ENCODE measurements around the gene TRRAP.
"Not testable (repeated sequence)": the region's sequence is repeated elsewhere in the genome, so short reads cannot be mapped to it uniquely, and the experiment has no call there.

The TRRAP gene

GRCh38 chr7:98866765-98867164 lies 11.6 kb upstream of the TRRAP start:
- no peak for DNase-seq

DNA sequence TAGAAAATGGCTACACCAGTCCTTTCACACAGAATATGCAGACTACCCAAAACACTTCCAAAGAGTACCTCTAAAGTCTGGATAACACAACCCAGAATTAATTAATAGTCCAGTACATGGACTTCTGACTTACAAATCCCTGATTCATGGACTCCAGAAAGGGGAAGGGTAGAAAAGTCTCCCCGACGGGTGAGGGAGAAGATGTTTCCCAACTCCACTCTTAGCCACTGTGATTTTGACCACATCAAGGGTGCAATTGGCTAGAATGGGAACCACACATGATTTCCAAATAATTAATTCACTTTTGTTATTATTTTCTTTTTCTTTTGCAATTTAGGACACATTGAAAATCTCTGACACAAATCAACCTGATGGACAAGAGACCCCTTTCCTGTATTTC lies 9.9 kb upstream of the TRRAP start:
- DNase-seq: no peak

- DNase-seq: no peak
Measured at GRCh38 chr7:98869027-98869596, 9.2 kb upstream of the TRRAP start.

- no peak for DNase-seq
Measured at GRCh38 chr7:98869597-98870120, 8.7 kb upstream of the TRRAP start, which contains the start of gene TMEM130. TSS of gene TMEM130 (minus strand) at chr7:98870014. CDS start at chr7:98869861, 153 bp downstream.

GRCh38 chr7:98870121-98870651 lies 8.1 kb upstream of the TRRAP start:
- peak; percentile 53 for DNase-seq

DNA sequence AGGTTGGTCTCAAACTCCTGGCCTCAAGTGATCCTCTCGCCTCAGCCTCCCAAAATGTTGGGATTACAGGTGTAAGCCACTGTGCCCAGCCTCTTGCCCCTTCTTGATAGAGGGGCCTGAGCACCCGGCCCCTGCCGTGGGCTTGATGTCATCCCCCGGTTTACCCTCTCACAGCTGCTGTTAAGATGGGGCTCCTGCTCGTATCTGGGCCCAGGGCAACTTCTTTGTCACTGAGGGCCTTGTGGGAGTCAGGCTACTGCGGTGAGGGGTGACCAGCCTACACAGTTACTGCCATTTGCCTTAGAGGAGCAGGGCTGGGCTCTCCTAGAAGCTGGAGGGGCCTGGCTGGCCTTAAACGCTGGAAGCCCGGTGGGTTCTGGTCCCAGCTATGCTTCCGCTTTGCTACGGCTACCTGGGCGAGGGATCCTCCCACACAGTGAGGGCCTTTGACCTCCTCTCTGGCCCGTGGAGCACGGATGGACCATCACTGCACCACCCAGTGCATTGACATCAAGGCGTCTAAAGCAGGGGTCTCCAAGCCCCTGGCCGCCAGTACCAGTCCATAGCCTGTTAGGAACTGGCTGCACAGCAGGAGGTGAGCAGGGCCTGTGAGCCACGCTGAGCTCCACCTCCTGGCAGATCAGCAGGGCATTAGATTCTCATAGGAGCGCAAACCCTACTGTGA lies 7.4 kb upstream of the TRRAP start:
- no peak for DNase-seq

DNA sequence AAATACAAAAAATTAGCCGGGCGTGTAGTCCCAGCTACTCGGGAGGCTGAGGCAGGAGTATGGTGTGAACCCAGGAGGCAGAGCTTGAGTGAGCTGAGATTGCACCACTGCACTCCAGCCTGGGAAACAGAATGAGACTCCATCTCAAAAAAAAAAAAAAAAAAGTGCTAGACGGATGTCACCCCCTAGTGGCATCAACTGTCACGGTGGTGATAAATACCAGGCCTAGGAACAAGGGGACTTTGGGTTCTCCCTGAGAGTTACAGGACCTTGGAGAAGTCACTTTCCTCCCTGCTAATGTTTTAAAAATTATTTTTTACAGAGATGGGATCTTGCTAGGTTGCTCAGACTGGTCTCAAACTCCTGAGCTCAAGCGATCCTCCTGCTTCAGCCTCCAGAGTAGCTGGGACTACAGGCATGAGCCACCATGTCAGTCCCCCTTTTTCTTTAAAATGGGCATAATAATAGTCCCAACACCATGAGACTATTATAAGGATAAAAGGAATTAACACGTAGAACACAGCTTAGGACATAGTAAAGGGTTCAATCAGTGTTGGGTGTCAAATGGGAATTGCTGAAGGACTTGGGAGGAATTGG lies 5.9 kb upstream of the TRRAP start:
- no peak for DNase-seq

- not testable (repeated sequence) for DNase-seq
Measured at GRCh38 chr7:98873610-98874009, 4.7 kb upstream of the TRRAP start.

GRCh38 chr7:98874942-98875341 lies 3.4 kb upstream of the TRRAP start:
- DNase-seq: no peak

- no peak for DNase-seq
Measured at GRCh38 chr7:98875501-98875900, 2.8 kb upstream of the TRRAP start.

DNA sequence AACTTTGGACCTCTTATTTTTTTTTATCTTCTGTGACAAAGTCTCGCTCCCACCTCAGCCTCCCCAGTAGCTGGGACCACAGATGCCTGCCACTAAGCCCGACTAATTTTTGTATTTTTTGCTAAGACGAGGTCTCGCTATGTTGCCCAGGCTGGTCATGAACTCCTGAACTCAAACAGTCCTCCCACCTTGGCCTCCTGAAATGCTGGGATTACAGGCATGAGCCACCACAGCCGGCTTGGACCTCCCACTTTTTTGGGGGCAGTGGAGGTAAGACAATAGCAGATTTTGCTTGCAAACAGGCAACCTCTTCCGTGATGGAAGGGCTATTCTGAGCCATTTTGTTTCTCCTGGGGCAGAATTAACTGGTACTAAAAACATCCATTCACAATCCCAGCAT lies 1.2 kb upstream of the TRRAP start:
- DNase-seq: no peak

GRCh38 chr7:98877692-98878364 lies 504 bp upstream of the TRRAP start:
- DNase-seq: no peak

DNA sequence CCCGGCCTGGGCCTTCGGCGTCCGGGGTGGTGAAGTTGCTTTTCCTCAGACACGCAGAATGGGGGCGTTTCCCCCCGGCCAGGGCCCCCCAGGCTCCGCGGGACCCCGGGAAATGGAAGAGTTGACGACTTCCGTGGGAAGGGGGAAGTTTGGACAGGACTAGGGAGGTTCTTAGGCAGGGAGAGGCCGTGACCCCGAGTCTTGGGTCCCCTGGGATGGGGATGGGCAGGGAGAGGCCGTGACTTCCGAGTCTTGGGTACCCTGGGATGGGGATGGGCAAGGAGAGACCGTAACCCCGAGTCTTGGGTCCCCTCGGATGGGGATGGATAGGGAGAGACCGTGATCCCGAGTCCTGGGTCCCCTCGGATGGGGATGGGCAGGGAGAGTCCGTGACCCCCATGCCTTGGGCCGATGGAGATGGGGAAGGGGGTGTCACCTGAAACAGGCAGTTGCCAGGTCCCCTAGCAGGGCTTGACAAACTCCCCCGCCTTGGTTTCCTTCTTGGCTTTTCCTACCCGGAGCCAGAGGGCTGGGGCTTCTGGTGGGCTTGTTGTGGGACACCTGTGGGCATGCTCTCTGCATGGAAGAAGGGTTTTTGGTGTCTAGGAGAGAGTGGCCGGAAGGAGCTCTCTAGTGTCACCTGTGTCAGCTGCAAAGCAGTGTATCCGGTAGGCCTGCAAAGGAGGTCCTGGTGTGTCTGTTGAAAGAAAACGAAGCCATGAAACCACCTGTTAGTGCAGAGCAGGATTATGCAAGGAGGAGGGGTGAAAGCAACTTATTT lies 1.1 kb downstream of the TRRAP start:
- DNase-seq: peak; percentile 60

DNA sequence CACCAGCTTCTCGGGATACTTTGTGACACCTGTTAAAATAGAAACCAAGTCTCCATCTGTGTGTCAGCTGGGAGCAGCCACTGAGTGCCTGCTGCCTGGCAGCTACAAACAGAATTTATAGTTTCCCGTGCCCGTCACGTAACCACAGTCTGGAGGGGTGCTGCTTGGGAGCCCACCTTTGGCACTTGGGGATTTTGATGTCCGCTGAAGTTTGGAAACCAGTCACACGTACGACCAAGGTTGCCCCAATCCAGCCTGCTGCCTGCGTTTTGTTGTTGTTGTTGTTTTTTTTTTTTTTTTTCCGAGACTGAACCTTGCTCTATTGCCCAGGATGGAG lies 1.6 kb downstream of the TRRAP start:
- no peak for DNase-seq

DNA sequence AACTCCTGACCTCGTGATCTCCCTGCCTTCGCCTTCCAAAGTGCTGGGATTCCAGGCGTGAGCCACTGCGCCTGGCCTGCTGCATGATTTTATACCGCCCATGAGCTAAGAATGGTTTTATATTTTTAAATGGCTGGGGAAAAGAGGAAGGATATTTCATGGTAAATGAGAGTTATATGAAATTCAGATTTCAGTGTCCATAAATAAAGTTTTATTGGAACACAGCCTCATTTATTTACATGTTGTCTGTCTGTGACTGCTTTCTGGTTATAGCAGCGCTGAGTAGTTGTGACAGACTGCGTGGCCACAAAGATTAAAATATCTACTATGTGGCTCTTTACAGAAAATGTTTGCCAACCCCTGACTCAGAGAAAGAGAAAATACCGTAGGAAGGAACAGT lies 2.2 kb downstream of the TRRAP start:
- no peak for DNase-seq

GRCh38 chr7:98881561-98882315 lies 3.4 kb downstream of the TRRAP start:
- DNase-seq: no peak

DNA sequence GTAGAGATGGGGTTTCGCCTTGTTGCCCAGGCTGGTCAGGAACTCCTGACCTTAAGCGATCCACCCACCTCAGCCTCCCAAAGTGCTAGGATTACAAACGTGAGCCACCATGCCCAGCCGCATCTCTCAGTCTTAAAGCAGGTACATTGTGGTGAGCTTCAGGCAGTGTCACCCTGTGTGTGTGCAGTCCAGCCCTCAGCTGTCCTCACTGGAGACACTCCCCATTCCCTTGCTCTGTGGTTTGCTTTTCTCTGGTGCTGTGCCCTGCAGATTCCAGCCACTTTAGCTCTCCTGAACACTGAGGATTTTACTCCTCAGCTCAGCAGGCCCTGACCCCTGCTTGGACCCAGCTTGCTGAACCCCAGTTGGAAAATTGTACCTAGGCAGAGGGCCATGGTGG lies 6.1 kb downstream of the TRRAP start:
- DNase-seq: no peak

- DNase-seq: no peak
Measured at GRCh38 chr7:98887038-98887437, 8.7 kb downstream of the TRRAP start.

DNA sequence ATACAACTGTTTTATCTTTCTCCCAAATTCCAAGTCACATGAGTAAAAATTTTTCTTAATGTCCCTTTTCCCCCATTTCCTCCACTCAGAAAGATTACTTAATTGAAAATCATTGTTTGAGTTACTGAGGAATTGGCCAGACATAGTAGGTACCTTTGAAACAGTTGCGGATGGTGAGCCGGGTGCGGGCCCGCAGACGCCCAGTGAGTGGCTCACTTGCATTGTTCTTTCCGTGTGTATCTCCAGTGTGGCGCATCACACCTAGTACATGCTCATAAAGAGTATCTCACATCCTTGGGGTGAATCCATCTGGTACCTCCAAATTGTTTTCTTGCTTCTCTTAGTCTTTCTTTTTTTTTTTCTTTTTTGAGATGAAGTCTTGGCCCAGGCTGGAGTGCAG lies 14.3 kb downstream of the TRRAP start:
- DNase-seq: no peak

DNA sequence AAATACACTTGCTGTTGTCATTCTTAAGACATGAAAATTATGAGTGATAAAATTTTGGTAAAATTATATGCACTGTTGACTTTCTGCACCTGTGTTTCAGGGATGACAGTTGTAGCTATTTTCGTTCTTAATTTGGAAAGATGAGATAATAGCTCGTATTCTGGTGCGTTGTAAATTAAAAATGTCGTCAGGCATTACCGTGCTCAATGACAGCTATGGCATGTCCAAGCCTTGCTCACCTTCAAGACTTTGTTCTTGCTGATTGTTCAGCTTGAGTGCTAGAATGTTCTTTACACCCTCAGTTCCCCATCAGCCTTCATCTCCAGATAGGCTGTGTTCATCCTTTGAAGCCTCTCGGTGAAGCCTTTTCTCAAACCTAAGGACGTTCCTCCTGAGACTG lies 21.5 kb downstream of the TRRAP start:
- DNase-seq: no peak

- no peak for DNase-seq
Measured at GRCh38 chr7:98900815-98901214, 22.5 kb downstream of the TRRAP start.

GRCh38 chr7:98902523-98902922 lies 24.2 kb downstream of the TRRAP start:
- DNase-seq: no peak

Measured in activated effector memory CD4-positive, alpha-beta T cell treated with Interleukin-2 at 50 U/mL for 16 hours (primary cell).